Stomach smooth muscle (tissue), 2 donors: ENCODE data around the gene SHISA6.

Experiments
- H3K27ac ChIP-seq: one replicate; pipeline ENCODE4 v1.7.0; 2013; ENCODE audit warnings: mild to moderate bottlenecking, low read length, inconsistent platforms
- H3K27me3 ChIP-seq, 2 donors: one replicate each; pipeline ENCODE4 v1.7.0; 2013; ENCODE audit warnings: low read length in 2 of 2; ENCODE audit not compliant: insufficient read depth in 2 of 2, control insufficient read depth in 1 of 2
- H3K36me3 ChIP-seq, 2 donors: one replicate each; pipeline ENCODE4 v1.7.0; 2013; ENCODE audit warnings: low read length in 2 of 2; ENCODE audit not compliant: control insufficient read depth in 2 of 2, insufficient read depth in 2 of 2
- H3K4me1 ChIP-seq: one replicate; pipeline ENCODE4 v1.7.0; 2013; ENCODE audit warnings: low read length; ENCODE audit not compliant: control insufficient read depth, insufficient read depth
- H3K4me3 ChIP-seq, 2 donors: one replicate each; pipeline ENCODE4 v1.7.0; 2013; ENCODE audit warnings: low read length in 2 of 2
- H3K9ac ChIP-seq, 2 donors: one replicate each; pipeline ENCODE4 v1.7.0; 2013; ENCODE audit warnings: low read length in 2 of 2, mild to moderate bottlenecking in 1 of 2
- H3K9me3 ChIP-seq, 2 donors: one replicate each; pipeline ENCODE4 v1.7.0; 2013; ENCODE audit warnings: low read length in 2 of 2; ENCODE audit not compliant: control insufficient read depth in 2 of 2
- donor health status: healthy.
- donor health status: Pancreatic carcinoma.

The SHISA6 gene

DNA sequence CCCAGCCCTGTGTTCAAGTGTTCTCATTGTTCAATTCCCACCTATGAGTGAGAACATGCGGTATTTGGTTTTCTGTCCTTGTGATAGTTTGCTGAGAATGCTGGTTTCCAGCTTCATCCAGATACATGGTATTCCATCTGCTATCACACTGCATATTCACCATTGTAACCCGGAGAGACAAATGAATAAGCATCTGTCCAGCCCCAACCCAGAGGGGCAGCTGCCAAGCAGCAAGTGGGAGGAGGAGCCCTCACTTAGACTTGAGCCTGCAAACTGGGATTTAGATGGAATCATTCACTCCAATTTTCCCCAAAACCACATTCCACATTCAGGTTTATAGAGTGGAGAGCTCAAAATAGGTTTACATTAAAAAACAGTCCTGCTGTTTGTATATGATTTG is 41.6 kb downstream of the SHISA6 start:
- H3K4me1 ChIP-seq = no peaks in the 10 kb centered on the region
- H3K27me3 ChIP-seq = no peaks in the 10 kb centered on the region

GRCh38 chr17:11284811-11285210 is 43.8 kb downstream of the SHISA6 start:
- no peaks in the 10 kb centered on the region for H3K27me3 ChIP-seq
- H3K4me3 ChIP-seq = no peak overlapping the region
- H3K36me3 ChIP-seq = no peaks in the 10 kb centered on the region
- H3K27ac ChIP-seq = no peak overlapping the region
- H3K4me1 ChIP-seq = no peaks in the 10 kb centered on the region
- no peak overlapping the region for H3K9ac ChIP-seq
- no peaks in the 10 kb centered on the region for H3K9me3 ChIP-seq

More for the DNA sequence above, 41.6 kb downstream of the SHISA6 start:
- Histone ChIP-seq H3K36me3 (no peaks in the 10 kb centered on the region), H3K9ac (no peak overlapping the region), H3K9me3 (peaks cover 0 to under 1% of the 10 kb centered on the region in 2 donors), H3K4me3 (no peak overlapping the region), H3K27ac (no peak overlapping the region)

GRCh38 chr17:11285946-11286345 is 44.9 kb downstream of the SHISA6 start:
- Histone ChIP-seq H3K9me3 (no peaks in the 10 kb centered on the region), H3K4me3 (no peak overlapping the region)

DNA sequence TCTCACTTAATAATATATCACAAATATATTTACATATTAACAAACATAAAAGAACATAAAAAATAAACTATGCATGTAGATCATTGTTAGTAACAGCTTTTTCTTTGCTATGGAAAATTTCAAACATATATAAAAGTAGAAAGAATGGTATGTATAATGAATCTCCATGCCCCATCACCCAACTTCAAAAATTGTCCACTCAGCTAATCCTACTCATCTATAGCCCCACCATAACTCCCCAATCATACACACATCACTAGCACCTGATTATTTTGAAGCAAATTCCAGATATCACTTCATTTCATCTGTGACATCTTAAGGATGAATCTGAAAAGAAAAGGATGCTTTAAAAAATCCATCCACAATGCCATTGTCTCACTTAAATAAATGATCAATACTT is 46.8 kb downstream of the SHISA6 start:
- no peaks in the 10 kb centered on the region for H3K4me1 ChIP-seq
- no peak overlapping the region for H3K9ac ChIP-seq
- H3K27ac ChIP-seq = no peak overlapping the region
- H3K27me3 ChIP-seq = no peaks in the 10 kb centered on the region
- H3K36me3 ChIP-seq = no peaks in the 10 kb centered on the region
- H3K9me3 ChIP-seq = no peaks in the 10 kb centered on the region
- no peak overlapping the region for H3K4me3 ChIP-seq

More at GRCh38 chr17:11285946-11286345, 44.9 kb downstream of the SHISA6 start:
- Histone ChIP-seq H3K9ac (no peak overlapping the region), H3K27ac (no peak overlapping the region), H3K27me3 (no peaks in the 10 kb centered on the region), H3K36me3 (no peaks in the 10 kb centered on the region), H3K4me1 (no peaks in the 10 kb centered on the region)

GRCh38 chr17:11290814-11291213 is 49.8 kb downstream of the SHISA6 start:
- no peaks in the 10 kb centered on the region for H3K9me3 ChIP-seq
- H3K36me3 ChIP-seq = no peaks in the 10 kb centered on the region
- H3K27me3 ChIP-seq = no peaks in the 10 kb centered on the region
- no peak overlapping the region for H3K27ac ChIP-seq
- H3K9ac ChIP-seq = no peak overlapping the region
- no peaks in the 10 kb centered on the region for H3K4me1 ChIP-seq
- H3K4me3 ChIP-seq = no peak overlapping the region

DNA sequence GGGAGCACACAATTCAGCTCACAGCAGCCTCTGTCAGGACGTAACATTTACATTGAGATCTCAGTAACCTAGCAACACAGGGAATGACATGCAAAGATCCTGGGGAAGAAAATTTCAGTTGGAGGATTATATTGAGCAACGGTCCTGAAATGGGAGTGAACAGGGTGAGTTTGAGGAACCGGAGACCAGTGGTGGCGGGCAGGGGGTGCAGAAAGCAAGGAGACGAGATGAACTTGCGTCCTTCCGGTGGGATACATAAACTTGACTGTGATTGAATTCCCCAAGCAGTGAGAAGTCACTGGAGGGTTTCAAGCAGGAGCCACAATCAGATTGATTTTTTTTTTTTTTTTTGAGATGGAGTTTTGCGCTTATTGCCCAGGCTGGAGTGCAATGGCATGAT is 51.5 kb downstream of the SHISA6 start:
- no peaks in the 10 kb centered on the region for H3K9me3 ChIP-seq
- H3K4me3 ChIP-seq = no peak overlapping the region
- H3K27ac ChIP-seq = no peak overlapping the region
- H3K4me1 ChIP-seq = no peaks in the 10 kb centered on the region
- no peaks in the 10 kb centered on the region for H3K36me3 ChIP-seq
- no peaks in the 10 kb centered on the region for H3K27me3 ChIP-seq
- no peak overlapping the region for H3K9ac ChIP-seq

DNA sequence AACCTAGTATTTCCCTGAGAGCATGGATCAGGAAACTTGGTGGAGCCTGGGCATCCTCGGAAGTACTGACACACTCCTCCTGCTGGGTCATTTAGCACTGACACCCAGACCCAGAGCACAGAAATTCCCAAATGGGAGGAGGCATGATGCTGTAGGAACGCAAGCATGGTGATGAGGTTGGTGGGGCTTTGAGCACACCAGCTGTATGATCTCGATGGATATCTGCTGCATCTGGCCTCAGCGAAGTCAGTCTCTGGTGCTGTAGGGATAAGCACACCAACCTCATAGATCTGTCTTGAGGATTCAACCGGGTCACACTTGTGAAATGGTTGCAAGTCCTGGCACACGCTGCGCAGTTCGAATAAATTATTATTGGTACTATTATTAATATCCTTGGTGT is 52.5 kb downstream of the SHISA6 start:
- Histone ChIP-seq H3K4me1 (no peaks in the 10 kb centered on the region), H3K36me3 (no peaks in the 10 kb centered on the region), H3K27ac (no peak overlapping the region), H3K9ac (no peak overlapping the region), H3K27me3 (no peaks in the 10 kb centered on the region), H3K4me3 (no peak overlapping the region), H3K9me3 (no peaks in the 10 kb centered on the region)

- no peak overlapping the region for H3K4me3 ChIP-seq
- H3K9me3 ChIP-seq = no peaks in the 10 kb centered on the region
- H3K36me3 ChIP-seq = no peaks in the 10 kb centered on the region
- H3K27me3 ChIP-seq = no peaks in the 10 kb centered on the region
- no peak overlapping the region for H3K27ac ChIP-seq
- no peak overlapping the region for H3K9ac ChIP-seq
- no peaks in the 10 kb centered on the region for H3K4me1 ChIP-seq
Measured at GRCh38 chr17:11294826-11295225, 53.8 kb downstream of the SHISA6 start.

DNA sequence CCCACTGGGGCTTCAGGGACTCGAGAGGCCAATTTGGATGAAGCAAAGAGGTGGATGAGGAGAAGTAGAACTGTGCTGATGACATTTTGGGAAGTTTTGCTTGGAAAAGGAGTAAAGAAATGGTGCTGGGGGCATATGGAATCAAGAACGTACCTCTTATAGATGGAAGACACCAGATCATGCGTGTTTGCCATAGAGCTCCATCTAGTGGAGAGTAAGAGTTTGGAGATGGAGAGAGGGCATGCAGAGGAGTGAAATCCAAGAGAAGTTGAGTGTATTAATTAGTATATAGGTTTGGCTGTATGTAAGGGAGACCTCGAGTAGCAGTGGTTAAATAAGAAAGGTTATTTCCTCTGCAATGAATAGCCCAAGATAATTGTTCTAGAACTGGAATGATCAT is 56.0 kb downstream of the SHISA6 start:
- Histone ChIP-seq H3K4me3 (no peak overlapping the region), H3K27ac (no peak overlapping the region), H3K9me3 (no peaks in the 10 kb centered on the region), H3K9ac (no peak overlapping the region), H3K27me3 (no peaks in the 10 kb centered on the region), H3K36me3 (no peaks in the 10 kb centered on the region), H3K4me1 (no peaks in the 10 kb centered on the region)

- Histone ChIP-seq H3K9me3 (no peaks in the 10 kb centered on the region), H3K27ac (no peak overlapping the region), H3K27me3 (no peaks in the 10 kb centered on the region), H3K4me3 (no peak overlapping the region), H3K4me1 (no peaks in the 10 kb centered on the region), H3K9ac (no peak overlapping the region), H3K36me3 (no peaks in the 10 kb centered on the region)
Measured at GRCh38 chr17:11298401-11298800, 57.4 kb downstream of the SHISA6 start.

- Histone ChIP-seq H3K4me1 (no peaks in the 10 kb centered on the region), H3K27ac (no peak overlapping the region), H3K9me3 (no peaks in the 10 kb centered on the region), H3K27me3 (no peaks in the 10 kb centered on the region), H3K9ac (no peak overlapping the region), H3K4me3 (no peak overlapping the region), H3K36me3 (no peaks in the 10 kb centered on the region)
Measured at GRCh38 chr17:11300201-11300600, 59.2 kb downstream of the SHISA6 start.
